ENCODE results near the gene ZNF618. TPM values are rescaled to one million over a fixed set of nuclear protein-coding genes. Genes with fewer than 3 reads are reported as not detected.

The ZNF618 gene
- total RNA-seq, 1 donor from 2014 or later = 3.9 TPM

- DNase-seq (ENCODE audit: low read depth) = no peak
- no peak for TF ChIP-seq CTCF (conservative IDR thresholded peaks at IDR 0.05; ENCODE audit: low read depth, low read length)
Measured at GRCh38 chr9:113989714-113990569, 113.8 kb downstream of the ZNF618 start.

GRCh38 chr9:113990570-113990907, 114.4 kb downstream of the ZNF618 start:
- no peak overlapping the region for H3K4me3 ChIP-seq (ENCODE audit: low read depth, low read length)
- TF ChIP-seq CTCF (conservative IDR thresholded peaks at IDR 0.05; ENCODE audit: low read depth, low read length) = no peak
- DNase-seq (ENCODE audit: low read depth) = no peak

More at GRCh38 chr9:113989714-113990569, 113.8 kb downstream of the ZNF618 start:
- H3K4me3 ChIP-seq (ENCODE audit: low read depth, low read length) = no peak overlapping the region

- TF ChIP-seq CTCF (conservative IDR thresholded peaks at IDR 0.05; ENCODE audit: low read depth, low read length) = no peak
- no peak overlapping the region for H3K4me3 ChIP-seq (ENCODE audit: low read depth, low read length)
- DNase-seq (ENCODE audit: low read depth) = no peak
Measured at GRCh38 chr9:113990975-113991471, 114.9 kb downstream of the ZNF618 start.

GRCh38 chr9:113991714-113992113, 115.6 kb downstream of the ZNF618 start:
- no peak for DNase-seq (ENCODE audit: low read depth)
- no peak for TF ChIP-seq CTCF (conservative IDR thresholded peaks at IDR 0.05; ENCODE audit: low read depth, low read length)
- H3K4me3 ChIP-seq (ENCODE audit: low read depth, low read length) = no peak overlapping the region

- DNase-seq (ENCODE audit: low read depth) = no peak
- no peak overlapping the region for H3K4me3 ChIP-seq (ENCODE audit: low read depth, low read length)
- no peak for TF ChIP-seq CTCF (conservative IDR thresholded peaks at IDR 0.05; ENCODE audit: low read depth, low read length)
Measured at GRCh38 chr9:113992276-113992951, 116.3 kb downstream of the ZNF618 start.

GRCh38 chr9:113992994-113993393, 116.9 kb downstream of the ZNF618 start:
- DNase-seq (ENCODE audit: low read depth) = no peak
- no peak for TF ChIP-seq CTCF (conservative IDR thresholded peaks at IDR 0.05; ENCODE audit: low read depth, low read length)
- H3K4me3 ChIP-seq (ENCODE audit: low read depth, low read length) = no peak overlapping the region

Measured in epithelial cell of proximal tubule (primary cell).